GM12872 (cell line): ENCODE data around the gene CFAP43.

Source experiments
- CTCF ChIP-seq: IDR thresholded peaks from 3 replicates; pipeline ENCODE4 v1.5.1; 2011; ENCODE audit warnings: low read depth, mild to moderate bottlenecking, low read length, moderate library complexity; ENCODE audit not compliant: insufficient read depth

Gene CFAP43

GRCh38 chr10:104247513-104248146 lies 15.5 kb upstream of the CFAP43 start:
- TF ChIP-seq CTCF, result no peak

- no peak for TF ChIP-seq CTCF
Observed at GRCh38 chr10:104246976-104247375, 14.8 kb upstream of the CFAP43 start.

- TF ChIP-seq CTCF, result no peak
Observed at GRCh38 chr10:104245066-104245632, 13.0 kb upstream of the CFAP43 start.

DNA sequence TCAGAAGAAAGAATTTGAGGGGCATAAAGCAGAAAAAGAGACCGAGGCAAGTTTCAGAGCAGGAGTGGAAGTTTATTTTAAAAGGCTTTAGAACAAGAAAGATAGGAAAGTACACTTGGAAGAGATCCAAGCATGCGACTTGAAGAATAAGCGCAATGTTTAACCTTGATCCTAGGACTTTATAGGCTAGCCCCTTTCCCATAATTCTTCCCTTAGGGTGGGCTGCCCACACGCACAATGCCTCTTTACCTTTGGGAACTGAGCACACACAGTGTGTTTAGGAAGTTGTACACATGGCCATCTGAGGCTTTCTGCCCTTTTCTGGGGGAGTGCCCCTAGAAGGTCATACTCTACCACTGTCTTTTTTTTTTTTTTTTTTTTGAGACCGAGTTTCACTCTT lies 11.3 kb upstream of the CFAP43 start:
- TF ChIP-seq CTCF, result no peak

DNA sequence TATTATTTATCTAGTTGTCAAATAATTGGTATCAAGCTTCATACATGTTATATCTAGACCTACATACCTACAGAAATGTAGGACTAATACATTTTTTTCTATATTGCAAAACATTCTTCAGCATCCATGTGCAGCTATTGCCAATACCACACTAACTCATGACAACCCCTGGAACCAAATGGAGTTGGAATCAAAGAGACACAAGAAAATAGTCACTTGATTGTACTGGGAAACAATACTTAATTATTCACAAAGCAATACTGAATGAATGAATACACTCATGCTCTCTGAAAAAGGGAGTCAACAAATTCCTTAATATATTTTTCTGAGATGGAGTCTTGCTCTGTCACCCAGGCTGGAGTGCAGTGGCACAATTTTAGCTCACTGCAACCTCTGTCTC lies 10.4 kb upstream of the CFAP43 start:
- TF ChIP-seq CTCF, result no peak

GRCh38 chr10:104240078-104240477 lies 7.9 kb upstream of the CFAP43 start:
- TF ChIP-seq CTCF, result no peak

GRCh38 chr10:104235801-104236200 lies 3.6 kb upstream of the CFAP43 start:
- no peak for TF ChIP-seq CTCF

GRCh38 chr10:104234934-104235333 lies 2.8 kb upstream of the CFAP43 start:
- TF ChIP-seq CTCF, result no peak
